HepG2 (cell line): ENCODE measurements around the gene RIPK1. TPM values are rescaled to one million over a fixed set of nuclear protein-coding genes. Genes with fewer than 3 reads are reported as not detected.

Experiments
- ATF1 ChIP-seq: IDR thresholded peaks from 2 replicates; pipeline ENCODE4 v1.6.1; 2016; ENCODE audit warnings: mild to moderate bottlenecking, control low read depth
- ATRX ChIP-seq: sonication (generic); formaldehyde crosslinking; IDR thresholded peaks from 2 replicates; pipeline ENCODE4 v1.4.0; 2020; ENCODE audit warnings: missing genetic modification reagents, borderline replicate concordance
- BCL3 ChIP-seq: sonication (generic); formaldehyde crosslinking; IDR thresholded peaks from 2 replicates; pipeline ENCODE4 v1.5.1; 2020; ENCODE audit warnings: mild to moderate bottlenecking, missing genetic modification reagents, moderate library complexity
- EP300 ChIP-seq, 3 experiments: sonication (generic) in 1 of 3; formaldehyde crosslinking in 1 of 3; IDR thresholded peaks; 2 replicates each; pipeline versions ENCODE4 v1.5.1 to v1.6.1; 2011 to 2020; ENCODE audit warnings: low read depth in 2 of 3, low read length in 2 of 3, borderline replicate concordance in 1 of 3, improper control_type of control experiment in 1 of 3, mild to moderate bottlenecking in 1 of 3, missing genetic modification reagents in 1 of 3, moderate library complexity in 1 of 3
- GPN1 ChIP-seq: sonication (generic); formaldehyde crosslinking; IDR thresholded peaks from 2 replicates; pipeline ENCODE4 v1.5.1; 2020; ENCODE audit warnings: missing genetic modification reagents, borderline replicate concordance
- HMG20A ChIP-seq: IDR thresholded peaks from 2 replicates; pipeline ENCODE4 v1.6.1; 2016; ENCODE audit warnings: borderline replicate concordance
- KAT7 ChIP-seq: IDR thresholded peaks from 2 replicates; pipeline ENCODE4 v1.6.1; 2018; ENCODE audit warnings: borderline replicate concordance, missing compliant biosample characterization
- MAX ChIP-seq: IDR thresholded peaks from 2 replicates; pipeline ENCODE4 v1.6.1; 2012; ENCODE audit warnings: inconsistent platforms
- MIER3 ChIP-seq: IDR thresholded peaks from 2 replicates; pipeline ENCODE4 v1.6.1; 2016; ENCODE audit warnings: missing compliant biosample characterization, borderline replicate concordance
- MIXL1 ChIP-seq: IDR thresholded peaks from 2 replicates; pipeline ENCODE4 v1.6.1; 2016
- NFAT5 ChIP-seq: sonication (generic); formaldehyde crosslinking; IDR thresholded peaks from 2 replicates; pipeline ENCODE4 v1.4.0; 2020; ENCODE audit warnings: missing genetic modification reagents
- POGK ChIP-seq: sonication (generic); formaldehyde crosslinking; conservative IDR thresholded peaks from 2 replicates; pipeline ENCODE4 v1.8.0; 2022; ENCODE audit warnings: mild to moderate bottlenecking, moderate library complexity, missing genetic modification reagents
- PPARG ChIP-seq: conservative IDR thresholded peaks from 2 replicates; pipeline ENCODE4 v1.6.1; 2016; ENCODE audit warnings: missing biosample characterization, missing genetic modification reagents
- SALL2 ChIP-seq: sonication (generic); formaldehyde crosslinking; IDR thresholded peaks from 2 replicates; pipeline ENCODE4 v1.8.1; 2023; ENCODE audit warnings: mild to moderate bottlenecking, missing genetic modification reagents, inconsistent platforms
- SMARCC2 ChIP-seq: fragments of 450-650 bp; IDR thresholded peaks from 2 replicates; pipeline ENCODE4 v1.6.1; 2017; ENCODE audit warnings: antibody characterized with exemption, mild to moderate bottlenecking
- SMC3 ChIP-seq: IDR thresholded peaks from 2 replicates; pipeline ENCODE4 v1.6.1; 2011; ENCODE audit warnings: low read length, improper control_type of control experiment
- U2AF2 ChIP-seq: fragments of 200-400 bp; formaldehyde crosslinking; IDR thresholded peaks from 2 replicates; pipeline ENCODE4 v1.6.1; 2017; ENCODE audit warnings: low read depth, mild to moderate bottlenecking, low read length
- ZBTB20 ChIP-seq: sonication (generic); formaldehyde crosslinking; IDR thresholded peaks from 2 replicates; pipeline ENCODE4 v1.8.1; 2023; ENCODE audit warnings: missing genetic modification reagents, low read depth, mild to moderate bottlenecking, borderline replicate concordance
- ZC3H4 ChIP-seq: sonication (generic); formaldehyde crosslinking; IDR thresholded peaks from 2 replicates; pipeline ENCODE4 v1.4.0; 2020; ENCODE audit warnings: missing genetic modification reagents, borderline replicate concordance
- ZNF101 ChIP-seq: sonication (generic); formaldehyde crosslinking; IDR thresholded peaks from 2 replicates; pipeline ENCODE4 v1.4.0; 2020; ENCODE audit warnings: mild to moderate bottlenecking, low read depth, missing genetic modification reagents, borderline replicate concordance
- ZNF256 ChIP-seq: sonication (generic); formaldehyde crosslinking; conservative IDR thresholded peaks from 2 replicates; pipeline ENCODE4 v1.4.0; 2020; ENCODE audit warnings: missing genetic modification reagents
- ZNF260 ChIP-seq: sonication (generic); formaldehyde crosslinking; IDR thresholded peaks from 2 replicates; pipeline ENCODE4 v1.4.0; 2020; ENCODE audit warnings: missing genetic modification reagents, low read depth, mild to moderate bottlenecking, borderline replicate concordance
- ZNF329 ChIP-seq: sonication (generic); formaldehyde crosslinking; IDR thresholded peaks from 2 replicates; pipeline ENCODE4 v1.9.0; 2021; ENCODE audit warnings: low read depth, mild to moderate bottlenecking, missing genetic modification reagents
- ZNF841 ChIP-seq: sonication (generic); formaldehyde crosslinking; IDR thresholded peaks from 2 replicates; pipeline ENCODE4 v1.8.1; 2023; ENCODE audit warnings: missing genetic modification reagents, borderline replicate concordance
- polyA plus RNA-seq, 8 experiments: library from polyadenylated mRNA; depleted of rRNA in 3 of 8; stranded (reverse) in 7 of 8; unstranded in 1 of 8; fragments of >200 nt; fragmentation: Illumina TruSeq in 4 of 8; extraction: Trizol in 4 of 8; gene quantifications; 2 replicates each; pipeline versions ENCODE4 v1.2.1 to v1.2.3, GENCODE V29; 2011 to 2016; ENCODE audit warnings: low read depth in 4 of 8, missing spikeins in 1 of 8, mixed read lengths in 1 of 8; ENCODE audit not compliant: insufficient read depth in 1 of 8
- total RNA-seq, 5 experiments: library from RNA; depleted of rRNA; stranded (reverse); fragments of >200 nt; fragmentation: Illumina TruSeq; extraction: Trizol; gene quantifications; 2 replicates each; pipeline ENCODE4 v1.2.3, GENCODE V29; 2016; ENCODE audit warnings: low read depth in 1 of 5

RIPK1 gene
- total and polyA plus RNA-seq, 2 of the 13 experiments (the other 11 are each of a cell fraction or from before 2014, with no cell fraction given): 9.0 to 10.3 TPM

- TF ChIP-seq NFAT5 (CRISPR knock-in tag) (no peak), ZNF329 (CRISPR knock-in tag) (no peak), SMC3 (no peak), MIXL1 (CRISPR knock-in tag) (no peak), ZNF841 (no peak), ZC3H4 (CRISPR knock-in tag) (no peak), BCL3 (CRISPR knock-in tag) (peak; percentile 18; the same call in 1 of the 2 replicates), ZBTB20 (0 out of 2 replicates have a peak, but pooled peaks have one; percentile 14), MIER3 (CRISPR knock-in tag) (no peak), ZNF101 (CRISPR knock-in tag) (peak; percentile 84; the same call in 1 of the 2 replicates), ZNF256 (CRISPR knock-in tag) (no peak), SALL2 (no peak), SMARCC2 (no peak), EP300 (IDR thresholded peaks at IDR 0.05; ENCODE audit: low read depth in 2 of 2, low read length in 2 of 2) (peak in 1 of 2 experiments; percentile 32; a peak in 1 of 4 replicates), EP300 (CRISPR knock-in tag; IDR thresholded peaks at IDR 0.05; ENCODE audit: borderline replicate concordance) (no peak), POGK (CRISPR knock-in tag) (no peak; the same call in 1 of the 2 replicates), KAT7 (CRISPR knock-in tag) (no peak), ZNF260 (CRISPR knock-in tag) (no peak), HMG20A (CRISPR knock-in tag) (no peak; the same call in 1 of the 2 replicates), GPN1 (no peak), PPARG (CRISPR knock-in tag) (no peak), MAX (no peak), ATRX (CRISPR knock-in tag) (no peak), U2AF2 (no peak), ATF1 (no peak)
Measured at GRCh38 chr6:3053231-3053508, 15.1 kb upstream of the RIPK1 start (continued).
